SJSA1 (cell line): Measurements from ENCODE around the gene DNAH11. TPM values are rescaled to one million over a fixed set of nuclear protein-coding genes. Genes with fewer than 3 reads are reported as not detected.
"Not testable (repeated sequence)": the region's sequence is repeated elsewhere in the genome, so short reads cannot be mapped to it uniquely, and the experiment has no call there.

ENCODE experiments used
- DNase-seq, 2 experiments: peaks; one replicate each; pipeline ENCODE4 v3.0.0-alpha.2; 2015 to 2020; ENCODE audit warnings: low spot score in 2 of 2, low read depth in 1 of 2
- H3K27ac ChIP-seq: fragments of 250-450 bp; sonication (Bioruptor Pico); 2 replicates; pipeline ENCODE4 v1.5.1; 2020; ENCODE audit warnings: mild to moderate bottlenecking, moderate library complexity
- H3K27me3 ChIP-seq: fragments of 250-450 bp; sonication (Bioruptor Pico); replicated peaks from 2 replicates; pipeline ENCODE4 v1.5.1; 2020; ENCODE audit warnings: mild to moderate bottlenecking, moderate library complexity
- H3K36me3 ChIP-seq: fragments of 250-450 bp; sonication (Bioruptor Pico); 2 replicates; pipeline ENCODE4 v1.5.1; 2020; ENCODE audit warnings: mild to moderate bottlenecking
- H3K4me1 ChIP-seq: fragments of 250-450 bp; sonication (Bioruptor Pico); replicated peaks from 2 replicates; pipeline ENCODE4 v1.6.1; 2021; ENCODE audit warnings: mild to moderate bottlenecking
- H3K4me3 ChIP-seq: fragments of 250-450 bp; sonication (Bioruptor Pico); 2 replicates; pipeline ENCODE4 v1.5.1; 2020; ENCODE audit warnings: mild to moderate bottlenecking
- H3K9me3 ChIP-seq: fragments of 250-450 bp; sonication (Bioruptor Pico); replicated peaks from 2 replicates; pipeline ENCODE4 v1.5.1; 2020; ENCODE audit warnings: mild to moderate bottlenecking
- total RNA-seq: library from RNA; depleted of rRNA; stranded (reverse); fragments of >200 nt; shearing (Covaris generic); gene quantifications from 2 replicates; pipeline ENCODE4 v1.2.3, GENCODE V29; 2014

Gene DNAH11
- total RNA-seq, 1 experiment from 2014 or later: 13.1 TPM

DNA sequence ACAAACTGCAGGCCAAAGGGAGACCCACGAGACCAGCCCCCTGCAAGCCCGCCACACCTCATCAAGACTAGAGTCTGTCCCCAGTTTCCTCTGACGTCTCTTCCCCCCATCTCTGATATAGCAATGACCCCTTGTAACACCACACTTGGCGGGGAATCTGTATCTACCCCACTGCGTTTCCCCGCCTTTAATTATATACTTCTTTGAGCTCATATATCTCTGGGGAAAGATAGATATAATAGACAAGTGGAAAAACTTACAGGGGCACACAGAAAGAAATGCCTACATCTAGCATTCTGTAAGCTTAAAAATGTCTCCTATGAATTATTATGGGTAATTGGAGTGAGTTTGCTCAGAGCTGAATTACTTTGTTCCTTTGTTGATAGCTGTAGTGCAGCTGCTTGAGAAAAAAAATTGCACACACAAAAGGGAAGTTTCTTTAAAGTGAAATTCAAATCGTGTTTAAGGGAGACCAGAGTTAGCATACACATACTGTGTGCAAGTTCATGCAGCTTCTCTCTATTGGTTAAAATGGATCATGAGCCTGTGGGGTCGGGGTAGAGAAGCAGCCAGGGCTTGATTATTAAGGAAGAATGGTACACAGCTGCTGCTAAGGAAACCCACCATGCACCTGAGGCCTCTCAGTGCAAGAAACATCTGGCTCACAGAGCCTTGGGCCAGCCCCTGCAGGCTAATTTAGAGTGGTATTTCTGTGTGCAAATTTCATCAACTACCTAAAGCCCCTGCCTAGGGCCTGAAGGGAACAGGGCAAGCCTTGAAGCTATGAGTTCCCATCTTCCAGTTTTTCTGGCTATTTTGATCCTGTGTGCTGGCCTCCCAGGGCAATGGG, 370.3 kb downstream of the DNAH11 start:
- H3K4me1 ChIP-seq: peaks cover 20% of the 10 kb centered on the region
- H3K9me3 ChIP-seq: no peaks in the 10 kb centered on the region
- no peak overlapping the region for H3K4me3 ChIP-seq
- no peaks in the 10 kb centered on the region for H3K27me3 ChIP-seq
- H3K27ac ChIP-seq: no peak overlapping the region
- H3K36me3 ChIP-seq: peaks cover 9% of the 10 kb centered on the region; the same call in 1 of the 2 replicates
- no peak for DNase-seq

DNA sequence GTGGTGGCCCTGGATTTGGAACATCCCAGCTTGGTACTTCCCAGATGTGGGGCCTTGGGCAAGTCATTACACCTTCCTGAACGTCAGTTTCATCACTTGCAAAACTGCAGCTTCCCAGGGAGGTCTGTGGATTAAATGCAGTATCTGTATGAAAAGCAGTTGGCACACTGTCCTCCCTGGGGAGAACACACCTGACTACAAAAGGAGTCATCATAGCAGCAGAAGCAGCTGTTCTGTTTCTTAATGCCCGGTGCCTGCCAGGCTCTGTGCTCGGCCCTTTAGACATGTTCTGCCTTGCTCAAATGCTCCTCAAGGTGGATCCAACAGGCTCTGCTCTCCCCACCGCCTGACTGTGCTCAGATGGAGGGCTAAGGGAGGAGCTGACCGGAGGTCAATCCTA, 371.8 kb downstream of the DNAH11 start:
- H3K27ac ChIP-seq: no peak overlapping the region
- H3K4me3 ChIP-seq: no peak overlapping the region
- no peaks in the 10 kb centered on the region for H3K27me3 ChIP-seq
- H3K4me1 ChIP-seq: peaks cover 20% of the 10 kb centered on the region
- H3K36me3 ChIP-seq: peaks cover 3% of the 10 kb centered on the region; the same call in 1 of the 2 replicates
- no peak for DNase-seq
- H3K9me3 ChIP-seq: no peaks in the 10 kb centered on the region

DNA sequence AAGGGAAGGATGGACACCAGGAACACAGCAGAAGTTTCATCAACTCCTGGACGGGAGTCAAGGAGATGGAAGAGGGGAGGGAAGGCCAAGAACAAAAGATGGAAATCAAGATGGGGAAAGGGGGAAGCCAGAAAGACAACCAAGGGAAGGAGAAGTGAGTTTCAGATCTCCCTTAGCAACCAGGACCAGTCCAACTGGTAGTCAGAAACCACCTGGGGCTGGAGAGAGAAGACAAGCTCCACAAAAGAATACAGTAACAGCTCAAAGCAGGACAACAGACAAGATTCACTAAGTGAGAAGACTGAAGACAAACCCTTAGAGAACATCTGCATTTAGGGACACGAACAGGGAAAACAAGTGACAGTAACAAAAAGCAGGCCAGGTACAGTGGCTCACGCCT, 372.3 kb downstream of the DNAH11 start:
- Histone ChIP-seq H3K27me3 (no peaks in the 10 kb centered on the region), H3K36me3 (peaks cover 3% of the 10 kb centered on the region; the same call in 1 of the 2 replicates), H3K9me3 (no peaks in the 10 kb centered on the region), H3K27ac (no peak overlapping the region), H3K4me3 (no peak overlapping the region), H3K4me1 (peaks cover 20% of the 10 kb centered on the region)
- DNase-seq: no peak

DNA sequence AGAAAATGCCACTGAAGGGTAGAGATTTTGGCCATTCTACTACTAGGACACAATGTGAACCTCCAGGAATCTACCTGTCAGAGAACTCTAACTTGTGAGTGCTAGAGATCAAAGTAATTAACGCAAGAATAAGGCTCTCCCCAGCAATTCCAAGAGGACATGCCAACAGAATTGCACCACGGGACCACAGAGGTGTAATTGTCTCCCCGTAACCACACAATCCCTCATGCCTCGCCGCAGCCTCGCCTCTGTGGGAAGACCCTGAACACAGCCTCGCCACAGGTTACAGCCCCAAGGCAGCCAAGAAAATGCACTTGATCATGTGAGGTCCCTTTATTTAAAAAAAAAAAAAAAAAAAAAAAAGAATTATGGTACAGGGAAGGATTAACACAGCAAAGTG, 373.3 kb downstream of the DNAH11 start:
- no peak for DNase-seq
- Histone ChIP-seq H3K36me3 (peaks cover 3% of the 10 kb centered on the region; the same call in 1 of the 2 replicates), H3K4me3 (no peak overlapping the region), H3K4me1 (peaks cover 14% of the 10 kb centered on the region), H3K27me3 (no peaks in the 10 kb centered on the region), H3K27ac (no peak overlapping the region), H3K9me3 (no peaks in the 10 kb centered on the region)

DNA sequence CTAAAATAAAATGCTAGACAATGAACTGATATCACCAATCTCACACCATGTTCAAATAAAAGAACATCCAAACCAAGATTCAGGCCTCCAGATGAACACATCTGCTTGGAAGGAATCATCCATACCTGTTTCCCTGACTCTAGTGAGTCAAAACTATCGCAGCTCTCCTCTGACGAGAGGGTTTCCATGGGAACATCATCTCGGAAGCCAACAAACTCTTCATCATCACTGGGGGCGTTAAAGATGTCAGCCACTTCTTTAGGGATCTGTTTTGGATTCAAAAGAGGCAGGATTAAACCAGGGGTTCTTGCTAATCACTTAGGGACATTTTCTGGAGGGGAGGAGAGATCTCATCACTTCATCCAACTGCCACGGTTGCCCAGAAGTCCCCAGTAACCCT, 373.8 kb downstream of the DNAH11 start:
- no peak overlapping the region for H3K27ac ChIP-seq
- no peaks in the 10 kb centered on the region for H3K27me3 ChIP-seq
- no peaks in the 10 kb centered on the region for H3K9me3 ChIP-seq
- H3K4me3 ChIP-seq: no peak overlapping the region
- peaks cover 10% of the 10 kb centered on the region for H3K4me1 ChIP-seq
- DNase-seq: no peak
- peaks cover 3% of the 10 kb centered on the region; the same call in 1 of the 2 replicates for H3K36me3 ChIP-seq

DNA sequence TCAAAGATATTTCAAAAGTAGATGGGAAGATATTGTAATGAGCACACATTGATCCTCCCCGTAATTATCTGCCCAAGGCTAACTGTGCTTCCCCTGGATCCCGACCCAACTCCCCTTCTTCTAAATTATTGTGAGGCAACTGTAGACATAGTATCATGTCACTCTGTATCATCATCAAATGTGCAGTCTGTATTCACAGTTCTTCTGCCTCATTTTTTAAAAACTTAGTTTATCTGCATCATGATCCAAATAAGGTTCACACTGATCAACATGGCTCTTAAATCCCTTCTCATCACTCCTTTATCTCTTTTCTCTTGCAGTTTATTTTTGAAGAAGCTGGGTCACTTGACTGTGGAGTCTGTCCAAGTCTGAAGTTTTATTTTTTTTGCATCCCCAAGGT, 375.4 kb downstream of the DNAH11 start:
- Histone ChIP-seq H3K9me3 (no peaks in the 10 kb centered on the region), H3K4me1 (no peaks in the 10 kb centered on the region), H3K36me3 (peaks cover 3% of the 10 kb centered on the region; the same call in 1 of the 2 replicates), H3K4me3 (no peak overlapping the region), H3K27ac (no peak overlapping the region), H3K27me3 (no peaks in the 10 kb centered on the region)
- DNase-seq: no peak

DNA sequence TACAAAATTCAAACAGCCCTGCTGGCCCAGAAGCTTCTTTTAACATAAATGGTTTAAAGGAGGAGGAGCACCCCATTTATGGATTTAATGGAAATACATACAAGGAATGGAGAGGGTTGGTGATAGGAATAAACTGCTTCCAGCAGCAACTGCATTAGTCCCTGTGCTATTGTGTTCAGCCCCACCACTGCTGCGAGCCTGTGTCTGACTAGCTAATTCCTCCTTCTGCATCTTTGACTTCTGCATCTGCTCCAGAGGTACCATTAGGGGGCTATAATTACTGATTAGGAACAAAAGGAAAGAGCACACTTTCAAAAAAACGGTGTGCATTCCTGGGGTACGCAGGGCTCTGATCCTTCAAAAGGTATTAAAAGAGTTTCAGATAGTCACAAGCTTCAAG, 378.1 kb downstream of the DNAH11 start:
- Histone ChIP-seq H3K36me3 (peaks cover 2% of the 10 kb centered on the region; the same call in 1 of the 2 replicates), H3K27ac (no peak overlapping the region), H3K27me3 (no peaks in the 10 kb centered on the region), H3K4me1 (peaks cover 5% of the 10 kb centered on the region; the same call in 1 of the 2 replicates), H3K9me3 (no peaks in the 10 kb centered on the region), H3K4me3 (no peak overlapping the region)
- no peak for DNase-seq

DNA sequence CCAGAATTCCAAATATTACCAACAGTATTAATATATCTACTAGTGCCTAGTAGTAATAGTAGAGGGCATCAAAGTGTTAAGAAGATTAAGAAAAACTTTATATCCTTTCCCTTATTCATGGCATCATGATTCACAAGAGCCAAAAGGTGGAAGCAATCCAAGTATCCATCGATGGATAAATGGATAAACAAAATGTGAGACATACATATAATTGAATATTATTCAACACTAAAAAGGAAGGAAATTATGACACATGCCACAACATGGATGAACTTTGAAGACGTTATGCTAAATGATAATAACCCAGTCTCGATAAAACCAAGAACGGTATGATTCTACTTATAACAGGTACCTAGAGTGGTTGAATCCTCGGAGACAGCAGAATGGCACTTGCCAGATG, 379.8 kb downstream of the DNAH11 start:
- DNase-seq: no peak
- Histone ChIP-seq H3K4me1 (peaks cover 5% of the 10 kb centered on the region; the same call in 1 of the 2 replicates), H3K36me3 (no peaks in the 10 kb centered on the region), H3K27ac (no peak overlapping the region), H3K9me3 (no peaks in the 10 kb centered on the region), H3K27me3 (no peaks in the 10 kb centered on the region), H3K4me3 (no peak overlapping the region)

DNA sequence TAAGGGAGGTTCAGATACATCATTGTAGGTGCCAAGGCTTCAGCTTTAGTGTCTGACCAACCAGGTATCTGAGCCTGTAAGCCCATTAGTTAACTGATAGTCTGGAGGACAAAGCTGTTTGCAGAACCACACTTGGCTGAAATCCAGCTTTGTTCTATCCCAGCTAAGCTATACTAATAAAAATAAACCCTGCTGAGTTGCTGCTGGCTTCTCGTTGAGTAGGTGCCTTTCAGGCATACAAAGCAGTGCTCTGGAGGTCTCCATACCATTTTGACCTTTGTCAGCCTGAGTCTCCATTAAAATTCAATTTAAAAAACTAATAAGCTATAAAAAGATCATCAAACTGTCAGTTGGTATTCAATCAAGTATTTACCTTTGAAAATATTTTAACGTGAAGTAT, 380.8 kb downstream of the DNAH11 start:
- Histone ChIP-seq H3K36me3 (no peaks in the 10 kb centered on the region), H3K27me3 (no peaks in the 10 kb centered on the region), H3K9me3 (no peaks in the 10 kb centered on the region), H3K4me3 (no peak overlapping the region), H3K4me1 (peaks cover 5% of the 10 kb centered on the region; the same call in 1 of the 2 replicates), H3K27ac (no peak overlapping the region)
- no peak for DNase-seq

DNA sequence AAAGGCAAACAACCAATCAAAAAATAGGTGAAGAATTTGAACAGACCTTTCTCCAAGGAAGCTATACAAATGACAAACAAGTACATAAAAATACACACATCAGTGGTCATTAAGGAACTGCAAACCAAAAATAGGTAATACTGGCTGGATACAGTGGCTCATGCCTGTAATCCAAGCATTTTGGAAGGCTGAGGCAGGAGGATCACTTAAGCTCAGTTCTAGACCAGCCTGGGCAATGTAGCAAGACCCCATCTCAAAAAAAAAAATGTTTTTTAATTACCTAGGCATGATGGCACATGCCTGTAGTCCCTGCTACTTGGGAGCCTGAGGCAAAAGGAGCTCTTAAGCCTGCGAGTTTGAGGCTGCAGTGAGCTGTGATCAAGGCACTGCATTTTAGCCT, 383.6 kb downstream of the DNAH11 start:
- DNase-seq: no peak
- no peaks in the 10 kb centered on the region for H3K27me3 ChIP-seq
- H3K27ac ChIP-seq: no peak overlapping the region
- no peak overlapping the region for H3K4me3 ChIP-seq
- H3K9me3 ChIP-seq: no peaks in the 10 kb centered on the region
- H3K36me3 ChIP-seq: no peaks in the 10 kb centered on the region
- peaks cover 5% of the 10 kb centered on the region; the same call in 1 of the 2 replicates for H3K4me1 ChIP-seq

DNA sequence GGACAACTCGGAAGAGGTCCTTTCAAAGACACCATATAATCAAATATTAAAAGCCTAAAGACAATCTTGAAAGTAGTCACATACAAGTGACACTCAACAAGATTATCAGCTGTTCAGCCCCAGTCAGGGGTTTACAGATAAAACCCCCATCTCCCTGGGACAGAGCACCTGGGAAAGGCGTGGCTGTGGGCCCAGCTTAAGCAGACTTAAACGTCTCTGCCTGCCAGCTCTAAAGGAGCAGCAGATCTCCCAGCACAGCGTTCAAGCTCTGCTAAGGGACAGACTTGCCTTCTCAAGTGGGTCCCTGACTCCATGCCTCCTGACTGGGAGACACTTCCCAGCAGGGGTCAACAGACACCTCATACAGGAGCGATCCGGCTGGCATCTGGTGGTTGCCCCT, 384.9 kb downstream of the DNAH11 start:
- Histone ChIP-seq H3K4me3 (no peak overlapping the region), H3K27me3 (no peaks in the 10 kb centered on the region), H3K27ac (no peak overlapping the region), H3K4me1 (peaks cover 5% of the 10 kb centered on the region; the same call in 1 of the 2 replicates), H3K36me3 (no peaks in the 10 kb centered on the region), H3K9me3 (no peaks in the 10 kb centered on the region)
- no peak for DNase-seq

DNA sequence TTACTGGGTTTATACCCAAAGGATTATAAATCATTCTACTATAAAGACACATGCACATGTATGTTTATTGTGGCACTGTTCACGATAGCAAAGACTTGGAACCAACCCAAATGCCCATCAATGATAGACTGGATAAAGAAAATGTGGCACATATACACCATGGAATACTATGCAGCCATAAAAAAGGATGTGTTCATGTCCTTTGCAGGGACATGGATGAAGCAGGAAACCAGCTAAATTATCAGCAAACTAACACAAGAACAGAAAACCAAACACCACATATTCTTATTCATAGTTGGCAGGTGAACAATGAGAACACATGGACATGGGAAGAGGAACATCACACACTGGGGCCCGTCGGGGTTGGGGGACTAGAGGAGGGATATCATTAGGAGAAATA, 390.5 kb downstream of the DNAH11 start:
- DNase-seq, H3K4me1 ChIP-seq, H3K4me3 ChIP-seq, H3K36me3 ChIP-seq, H3K9me3 ChIP-seq, H3K27me3 ChIP-seq, H3K27ac ChIP-seq: not testable (repeated sequence)

DNA sequence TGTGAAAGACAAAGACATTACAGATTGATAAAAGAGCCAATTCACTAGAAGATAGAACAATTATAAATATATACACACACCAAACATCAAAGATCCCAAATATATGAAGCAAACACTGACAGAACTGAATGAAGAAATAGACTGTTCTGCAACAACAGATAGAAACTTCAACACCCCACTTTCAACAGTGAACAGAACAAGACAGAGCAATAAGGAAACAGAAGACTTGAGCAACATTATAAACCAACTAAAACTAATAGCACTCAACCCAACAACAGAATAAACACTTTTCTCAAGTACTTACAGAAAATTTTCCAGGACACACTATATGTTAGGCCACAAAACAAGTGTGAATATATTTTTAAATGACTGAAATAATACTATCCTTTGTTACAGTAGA, 392.0 kb downstream of the DNAH11 start:
- Histone ChIP-seq H3K4me3 (no peak overlapping the region), H3K27ac (no peak overlapping the region), H3K36me3 (peaks cover 10% of the 10 kb centered on the region; the same call in 1 of the 2 replicates)

DNA sequence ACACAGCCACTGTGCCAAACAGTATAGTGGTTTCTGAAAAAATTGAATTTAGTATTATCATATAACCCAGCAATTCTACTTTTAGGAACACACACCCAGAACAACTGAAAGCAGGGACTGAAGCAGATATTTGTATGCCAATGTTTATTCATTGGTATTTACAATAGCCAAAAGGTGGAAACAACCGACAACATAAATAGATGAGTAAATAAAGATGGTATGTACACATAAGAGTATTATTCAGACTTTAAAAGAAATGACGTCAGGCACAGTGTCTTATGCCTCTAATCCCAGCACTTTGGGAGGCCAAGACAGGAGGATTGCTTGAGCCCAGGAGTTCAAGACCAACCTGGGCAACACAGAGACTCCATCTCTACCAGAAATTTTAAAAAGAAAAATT, 395.6 kb downstream of the DNAH11 start:
- Histone ChIP-seq H3K27ac (no peak overlapping the region), H3K9me3 (no peaks in the 10 kb centered on the region), H3K4me3 (no peak overlapping the region), H3K27me3 (no peaks in the 10 kb centered on the region), H3K36me3 (peaks cover 10% of the 10 kb centered on the region; the same call in 1 of the 2 replicates), H3K4me1 (peaks cover 16% of the 10 kb centered on the region)
- no peak for DNase-seq

More for the DNA sequence above, 392.0 kb downstream of the DNAH11 start:
- H3K9me3 ChIP-seq: no peaks in the 10 kb centered on the region
- H3K27me3 ChIP-seq: no peaks in the 10 kb centered on the region
- DNase-seq: no peak
- H3K4me1 ChIP-seq: peaks cover 15% of the 10 kb centered on the region
